GF-D8 (cell line): ENCODE results near the gene RC3H1.

Experiments used
- DNase-seq: peaks from one replicate; lab custom pipeline; 2025; lab: John Stamatoyannopoulos, UW

Gene RC3H1

GRCh38 chr1:173886746-173887611 lies 135.2 kb downstream of the RC3H1 start:
- DNase-seq = no peak

- DNase-seq = no peak
These were observed 137.5 kb downstream of the RC3H1 start for GRCh38 chr1:173884701-173885100.
